Measurements from ENCODE around the gene MAPK8. TPM values are rescaled to one million over a fixed set of nuclear protein-coding genes. Genes with fewer than 3 reads are reported as not detected.
"Not testable (repeated sequence)": the region's sequence is repeated elsewhere in the genome, so short reads cannot be mapped to it uniquely, and the experiment has no call there.

The MAPK8 gene
- total RNA-seq, 1 experiment from 2014 or later, result 55.7 TPM

- BruUV-seq (replicated peaks), result no TSS peak
- no peaks in the 10 kb centered on the region for H3K4me1 Mint-ChIP-seq (ENCODE audit: low read depth, unreplicated experiment)
- intact Hi-C loops (cut with micrococcal nuclease; ENCODE audit: unreplicated experiment), result no loop called here
- no peak overlapping the region for H3K27ac Mint-ChIP-seq (ENCODE audit: unreplicated experiment)
- no peaks in the 10 kb centered on the region for H3K9me3 Mint-ChIP-seq (ENCODE audit: low read depth, unreplicated experiment)
- no peak for DNase-seq
- TF ChIP-seq CTCF (IDR thresholded peaks at IDR 0.05; ENCODE audit: unreplicated experiment), result no peak
- CTCF ChIA-PET, result no interaction called here
- H3K27me3 Mint-ChIP-seq (ENCODE audit: unreplicated experiment), result peaks cover 39% of the 10 kb centered on the region
- H3K4me3 Mint-ChIP-seq (ENCODE audit: low read depth, unreplicated experiment), result no peak overlapping the region
- no peaks in the 10 kb centered on the region for H3K36me3 Mint-ChIP-seq (ENCODE audit: insufficient read depth, unreplicated experiment)
Observed at GRCh38 chr10:48277093-48277492, 29.4 kb upstream of the MAPK8 start.

- H3K27ac Mint-ChIP-seq (ENCODE audit: unreplicated experiment), result no peak overlapping the region
- DNase-seq, result no peak
- CTCF ChIA-PET, result no interaction called here
- H3K4me3 Mint-ChIP-seq (ENCODE audit: low read depth, unreplicated experiment), result no peak overlapping the region
- BruUV-seq (replicated peaks), result no TSS peak
- no peak for TF ChIP-seq CTCF (IDR thresholded peaks at IDR 0.05; ENCODE audit: unreplicated experiment)
- H3K27me3 Mint-ChIP-seq (ENCODE audit: unreplicated experiment), result peaks cover 48% of the 10 kb centered on the region
- intact Hi-C loops (cut with micrococcal nuclease; ENCODE audit: unreplicated experiment), result no loop called here
- no peaks in the 10 kb centered on the region for H3K36me3 Mint-ChIP-seq (ENCODE audit: insufficient read depth, unreplicated experiment)
- H3K9me3 Mint-ChIP-seq (ENCODE audit: low read depth, unreplicated experiment), result peaks cover 4% of the 10 kb centered on the region
- H3K4me1 Mint-ChIP-seq (ENCODE audit: low read depth, unreplicated experiment), result no peaks in the 10 kb centered on the region
Observed at GRCh38 chr10:48279081-48279751, 27.3 kb upstream of the MAPK8 start.

- DNase-seq; H3K4me1 Mint-ChIP-seq (ENCODE audit: low read depth, unreplicated experiment); H3K27ac Mint-ChIP-seq (ENCODE audit: unreplicated experiment); intact Hi-C loops (cut with micrococcal nuclease; ENCODE audit: unreplicated experiment); H3K36me3 Mint-ChIP-seq (ENCODE audit: insufficient read depth, unreplicated experiment); H3K4me3 Mint-ChIP-seq (ENCODE audit: low read depth, unreplicated experiment); H3K9me3 Mint-ChIP-seq (ENCODE audit: low read depth, unreplicated experiment); BruUV-seq (replicated peaks); CTCF ChIA-PET: not testable (repeated sequence)
- H3K27me3 Mint-ChIP-seq (ENCODE audit: unreplicated experiment), result peaks cover 73% of the 10 kb centered on the region
Observed at GRCh38 chr10:48281697-48282096, 24.8 kb upstream of the MAPK8 start.

GRCh38 chr10:48282829-48283228 lies 23.6 kb upstream of the MAPK8 start:
- Mint-ChIP-seq H3K27ac (ENCODE audit: unreplicated experiment) (no peak overlapping the region), H3K9me3 (ENCODE audit: low read depth, unreplicated experiment) (peaks cover 4% of the 10 kb centered on the region), H3K27me3 (ENCODE audit: unreplicated experiment) (peaks cover 70% of the 10 kb centered on the region), H3K4me3 (ENCODE audit: low read depth, unreplicated experiment) (no peak overlapping the region), H3K4me1 (ENCODE audit: low read depth, unreplicated experiment) (peaks cover 10% of the 10 kb centered on the region), H3K36me3 (ENCODE audit: insufficient read depth, unreplicated experiment) (no peaks in the 10 kb centered on the region)
- no peak for TF ChIP-seq CTCF (IDR thresholded peaks at IDR 0.05; ENCODE audit: unreplicated experiment)
- intact Hi-C loops (cut with micrococcal nuclease; ENCODE audit: unreplicated experiment), result no loop called here
- CTCF ChIA-PET, result no interaction called here
- DNase-seq, result no peak
- no TSS peak for BruUV-seq (replicated peaks)

- peaks cover 4% of the 10 kb centered on the region for H3K9me3 Mint-ChIP-seq (ENCODE audit: low read depth, unreplicated experiment)
- H3K4me3 Mint-ChIP-seq (ENCODE audit: low read depth, unreplicated experiment), result no peak overlapping the region
- CTCF ChIA-PET, result no interaction called here
- H3K36me3 Mint-ChIP-seq (ENCODE audit: insufficient read depth, unreplicated experiment), result no peaks in the 10 kb centered on the region
- no peak for DNase-seq
- intact Hi-C loops (cut with micrococcal nuclease; ENCODE audit: unreplicated experiment), result no loop called here
- TF ChIP-seq CTCF (IDR thresholded peaks at IDR 0.05; ENCODE audit: unreplicated experiment), result no peak
- H3K27me3 Mint-ChIP-seq (ENCODE audit: unreplicated experiment), result peaks cover 58% of the 10 kb centered on the region
- H3K27ac Mint-ChIP-seq (ENCODE audit: unreplicated experiment), result no peak overlapping the region
- peaks cover 18% of the 10 kb centered on the region for H3K4me1 Mint-ChIP-seq (ENCODE audit: low read depth, unreplicated experiment)
- BruUV-seq (replicated peaks), result no TSS peak
Observed at GRCh38 chr10:48284002-48284546, 22.4 kb upstream of the MAPK8 start.
